ENCODE measurements around the gene SHISA8. TPM values are rescaled to one million over a fixed set of nuclear protein-coding genes. Genes with fewer than 3 reads are reported as not detected.

The SHISA8 gene
- total and polyA plus RNA-seq, 10 of the 15 experiments (the other 5 are each of a cell fraction or from before 2014, with no cell fraction given), result 0.06 to 10.1 (median 0.25) TPM

DNA sequence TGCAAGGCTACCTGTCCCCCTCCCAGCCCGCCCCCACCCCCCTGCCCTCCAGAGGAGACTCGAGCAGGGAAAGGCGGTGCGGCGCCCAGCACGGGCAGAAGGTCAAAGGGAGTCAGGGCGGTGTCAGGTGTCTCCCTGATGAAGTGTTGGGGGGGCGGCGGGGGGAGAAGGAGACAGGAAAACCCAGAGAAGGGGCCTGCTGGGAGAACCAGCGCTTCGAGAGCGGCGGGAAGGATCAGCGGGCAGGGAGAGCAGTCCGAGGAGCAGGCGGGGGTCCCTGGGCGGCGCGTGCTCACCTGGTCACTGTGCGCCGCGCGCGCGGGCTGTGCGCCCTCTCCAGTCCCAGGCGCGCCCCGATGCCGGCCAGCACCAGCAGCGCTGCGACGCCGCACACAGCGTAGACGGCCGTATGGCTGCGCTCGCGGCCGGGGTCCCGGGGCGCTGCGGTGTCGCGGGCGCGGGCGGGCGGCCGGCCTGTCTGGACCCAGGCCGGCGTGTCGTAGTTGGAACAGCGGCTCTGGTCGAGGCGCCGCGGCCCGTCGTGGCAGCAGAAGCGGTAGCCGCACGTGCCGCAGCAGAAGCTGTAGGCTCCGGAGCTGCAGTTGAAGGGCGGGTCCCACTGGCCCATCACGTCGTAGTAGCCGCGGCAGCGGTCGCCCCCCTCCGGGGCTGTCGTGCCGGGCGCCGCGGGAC lies 886 bp downstream of the SHISA8 start (continued):
- TF ChIP-seq, protein P1, sequence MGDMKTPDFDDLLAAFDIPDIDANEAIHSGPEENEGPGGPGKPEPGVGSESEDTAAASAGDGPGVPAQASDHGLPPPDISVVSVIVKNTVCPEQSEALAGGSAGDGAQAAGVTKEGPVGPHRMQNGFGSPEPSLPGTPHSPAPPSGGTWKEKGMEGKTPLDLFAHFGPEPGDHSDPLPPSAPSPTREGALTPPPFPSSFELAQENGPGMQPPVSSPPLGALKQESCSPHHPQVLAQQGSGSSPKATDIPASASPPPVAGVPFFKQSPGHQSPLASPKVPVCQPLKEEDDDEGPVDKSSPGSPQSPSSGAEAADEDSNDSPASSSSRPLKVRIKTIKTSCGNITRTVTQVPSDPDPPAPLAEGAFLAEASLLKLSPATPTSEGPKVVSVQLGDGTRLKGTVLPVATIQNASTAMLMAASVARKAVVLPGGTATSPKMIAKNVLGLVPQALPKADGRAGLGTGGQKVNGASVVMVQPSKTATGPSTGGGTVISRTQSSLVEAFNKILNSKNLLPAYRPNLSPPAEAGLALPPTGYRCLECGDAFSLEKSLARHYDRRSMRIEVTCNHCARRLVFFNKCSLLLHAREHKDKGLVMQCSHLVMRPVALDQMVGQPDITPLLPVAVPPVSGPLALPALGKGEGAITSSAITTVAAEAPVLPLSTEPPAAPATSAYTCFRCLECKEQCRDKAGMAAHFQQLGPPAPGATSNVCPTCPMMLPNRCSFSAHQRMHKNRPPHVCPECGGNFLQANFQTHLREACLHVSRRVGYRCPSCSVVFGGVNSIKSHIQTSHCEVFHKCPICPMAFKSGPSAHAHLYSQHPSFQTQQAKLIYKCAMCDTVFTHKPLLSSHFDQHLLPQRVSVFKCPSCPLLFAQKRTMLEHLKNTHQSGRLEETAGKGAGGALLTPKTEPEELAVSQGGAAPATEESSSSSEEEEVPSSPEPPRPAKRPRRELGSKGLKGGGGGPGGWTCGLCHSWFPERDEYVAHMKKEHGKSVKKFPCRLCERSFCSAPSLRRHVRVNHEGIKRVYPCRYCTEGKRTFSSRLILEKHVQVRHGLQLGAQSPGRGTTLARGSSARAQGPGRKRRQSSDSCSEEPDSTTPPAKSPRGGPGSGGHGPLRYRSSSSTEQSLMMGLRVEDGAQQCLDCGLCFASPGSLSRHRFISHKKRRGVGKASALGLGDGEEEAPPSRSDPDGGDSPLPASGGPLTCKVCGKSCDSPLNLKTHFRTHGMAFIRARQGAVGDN (IDR thresholded peaks at IDR 0.05), result peak; percentile 80
- TF ChIP-seq MXI1 (IDR thresholded peaks at IDR 0.05; ENCODE audit: low read depth, low read length), result 0 out of 2 replicates have a peak, but pooled peaks have one; percentile 25

DNA sequence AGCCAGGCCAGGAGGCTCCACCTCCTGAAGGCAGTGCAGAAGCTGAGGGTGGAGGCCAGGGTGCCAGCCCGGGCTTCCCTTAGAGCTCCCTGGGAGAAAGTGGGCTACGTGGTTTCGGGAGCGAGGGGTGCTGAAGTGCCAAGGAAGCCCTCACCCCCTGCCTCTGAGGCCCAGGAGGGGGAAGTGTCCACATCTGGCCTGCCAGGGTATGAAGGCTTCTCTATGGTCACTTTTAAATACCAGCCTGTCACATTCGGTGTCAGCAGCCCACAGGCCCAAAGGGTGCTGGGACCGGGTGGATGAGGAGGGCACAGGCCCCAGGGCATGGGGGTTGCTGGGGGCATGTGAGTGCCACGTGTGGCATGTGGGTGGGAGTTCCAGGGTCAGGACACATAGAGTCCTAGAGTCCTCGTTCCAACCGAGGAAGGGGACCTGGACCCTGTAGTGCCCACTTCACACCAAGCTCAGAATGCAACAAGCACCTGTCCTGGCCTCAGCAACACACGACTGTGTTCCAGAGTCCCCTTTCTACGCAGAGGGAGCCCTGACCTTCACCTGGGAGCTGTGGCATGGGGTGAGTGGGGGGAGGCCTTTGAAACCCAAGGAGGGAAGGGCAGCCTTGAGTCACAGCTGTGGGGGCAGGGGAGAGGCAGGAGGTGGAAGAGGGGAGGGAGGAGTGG lies 1.7 kb downstream of the SHISA8 start:
- Histone ChIP-seq H4K20me1 (ENCODE audit: control insufficient read depth, insufficient read depth) (peaks cover 6% of the 10 kb centered on the region; the same call in 1 of the 2 replicates), H3K4me1 (ENCODE audit: control insufficient read depth, insufficient read depth, low read length) (peaks cover 28% of the 10 kb centered on the region), H3K79me2 (ENCODE audit: control insufficient read depth, insufficient read depth, low read length) (no peaks in the 10 kb centered on the region), H2AFZ (ENCODE audit: control insufficient read depth, low read depth, low read length) (no peak overlapping the region), H3K4me3 (no peak overlapping the region), H3K27me3 (replicated peaks in 1 of 2; ENCODE audit: control insufficient read depth in 2 of 2, insufficient read depth in 2 of 2, low read length in 1 of 2) (peaks cover 6 to 12% of the 10 kb centered on the region in 2 experiments; a peak in 3 of 4 replicates), H3K9me3 (replicated peaks; ENCODE audit: control insufficient read depth, insufficient read depth, low read length) (no peaks in the 10 kb centered on the region), H3K4me2 (ENCODE audit: control insufficient read depth, insufficient read depth) (0 out of 2 replicates have a peak overlapping the region, but pooled peaks have one; percentile 17), H3K9ac (ENCODE audit: control insufficient read depth, insufficient read depth, low read length) (no peak overlapping the region), H3K27ac (ENCODE audit: control insufficient read depth, insufficient read depth) (no peak overlapping the region), H3K36me3 (ENCODE audit: control insufficient read depth in 2 of 2, insufficient read depth in 2 of 2, low read length in 1 of 2) (no peaks in the 10 kb centered on the region)
- FAIRE-seq, result no peak
- no peak for DNase-seq (ENCODE audit: low read depth, low spot score)
- no TSS peak for BruUV-seq (replicated peaks)
- in situ Hi-C loops (cut with MboI), result no loop called here
- ChIA-PET SMC1A (ENCODE audit: uncharacterized antibody, unreplicated experiment) (interaction anchor here (0.9 to 1.9 kb wide), 6 partner anchors 12 to 216 kb away, joined by 3 to 7 read pairs (median 4); no protein-coding TSS in a partner anchor), POLR2A (interaction anchor here (0.9 to 2.3 kb wide), 7 partner anchors 12 to 112 kb away, joined by 3 to 10 read pairs (median 4); partner anchors contain the start of genes CCDC134 and CENPM), RAD21 (ENCODE audit: unreplicated experiment) (interaction anchor here (1.0 to 5.8 kb wide), 4 partner anchors 26 to 216 kb away, joined by 3 to 40 read pairs (median 5); partner anchors contain the start of gene CCDC134), CTCF (interaction anchor here (0.9 to 2.9 kb wide), 6 partner anchors 12 to 246 kb away, joined by 3 to 9 read pairs (median 4); no protein-coding TSS in a partner anchor)
- intact Hi-C loops (cut with micrococcal nuclease; ENCODE audit: unreplicated experiment), result no loop called here
- ATAC-seq, result no peak
- 57% methylated on average over 11 of the region's 11 CpGs for WGBS (ENCODE audit: insufficient coverage, insufficient replicate concordance, low lambda C conversion rate, missing lambda C conversion rate)
- TF ChIP-seq, protein P2, sequence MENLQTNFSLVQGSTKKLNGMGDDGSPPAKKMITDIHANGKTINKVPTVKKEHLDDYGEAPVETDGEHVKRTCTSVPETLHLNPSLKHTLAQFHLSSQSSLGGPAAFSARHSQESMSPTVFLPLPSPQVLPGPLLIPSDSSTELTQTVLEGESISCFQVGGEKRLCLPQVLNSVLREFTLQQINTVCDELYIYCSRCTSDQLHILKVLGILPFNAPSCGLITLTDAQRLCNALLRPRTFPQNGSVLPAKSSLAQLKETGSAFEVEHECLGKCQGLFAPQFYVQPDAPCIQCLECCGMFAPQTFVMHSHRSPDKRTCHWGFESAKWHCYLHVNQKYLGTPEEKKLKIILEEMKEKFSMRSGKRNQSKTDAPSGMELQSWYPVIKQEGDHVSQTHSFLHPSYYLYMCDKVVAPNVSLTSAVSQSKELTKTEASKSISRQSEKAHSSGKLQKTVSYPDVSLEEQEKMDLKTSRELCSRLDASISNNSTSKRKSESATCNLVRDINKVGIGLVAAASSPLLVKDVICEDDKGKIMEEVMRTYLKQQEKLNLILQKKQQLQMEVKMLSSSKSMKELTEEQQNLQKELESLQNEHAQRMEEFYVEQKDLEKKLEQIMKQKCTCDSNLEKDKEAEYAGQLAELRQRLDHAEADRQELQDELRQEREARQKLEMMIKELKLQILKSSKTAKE (IDR thresholded peaks at IDR 0.05; ENCODE audit: low read depth, poor library complexity, severe bottlenecking), result no peak
- no peak for TF ChIP-seq TARDBP (IDR thresholded peaks at IDR 0.05; ENCODE audit: borderline replicate concordance)
- no peak for TF ChIP-seq POU2F2 (IDR thresholded peaks at IDR 0.05; ENCODE audit: borderline replicate concordance, low read depth, low read length)
- TF ChIP-seq NFIC (IDR thresholded peaks at IDR 0.05; ENCODE audit: low read depth, low read length), result no peak
- no peak for TF ChIP-seq NRF1 (conservative IDR thresholded peaks at IDR 0.05; ENCODE audit: low read depth, low read length)
- TF ChIP-seq, protein P3, sequence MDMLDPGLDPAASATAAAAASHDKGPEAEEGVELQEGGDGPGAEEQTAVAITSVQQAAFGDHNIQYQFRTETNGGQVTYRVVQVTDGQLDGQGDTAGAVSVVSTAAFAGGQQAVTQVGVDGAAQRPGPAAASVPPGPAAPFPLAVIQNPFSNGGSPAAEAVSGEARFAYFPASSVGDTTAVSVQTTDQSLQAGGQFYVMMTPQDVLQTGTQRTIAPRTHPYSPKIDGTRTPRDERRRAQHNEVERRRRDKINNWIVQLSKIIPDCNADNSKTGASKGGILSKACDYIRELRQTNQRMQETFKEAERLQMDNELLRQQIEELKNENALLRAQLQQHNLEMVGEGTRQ (IDR thresholded peaks at IDR 0.05; ENCODE audit: borderline replicate concordance, low read depth, low read length), result no peak
- TF ChIP-seq YY1 (IDR thresholded peaks at IDR 0.05; ENCODE audit: low read depth, low read length), result no peak
